Measurements from ENCODE around the gene RNF212. TPM values are rescaled to one million over a fixed set of nuclear protein-coding genes. Genes with fewer than 3 reads are reported as not detected.

RNF212 gene
- total RNA-seq, 1 donor from 2014 or later, result 6.9 TPM

GRCh38 chr4:1028574-1029220 is 84.7 kb downstream of the RNF212 start:
- ATAC-seq, result no peak

GRCh38 chr4:1027915-1028238 is 85.5 kb downstream of the RNF212 start:
- ATAC-seq, result peak; percentile 3
- Histone ChIP-seq H3K27ac (no peak overlapping the region), H3K36me3 (no peaks in the 10 kb centered on the region), H3K27me3 (peaks cover 6% of the 10 kb centered on the region), H3K4me1 (no peaks in the 10 kb centered on the region), H3K4me3 (no peak overlapping the region), H3K9me3 (no peaks in the 10 kb centered on the region)
- TF ChIP-seq CTCF (IDR thresholded peaks at IDR 0.05), result no peak
- no peak for DNase-seq
- intact Hi-C loops (cut with DNase I), result no loop called here

More at GRCh38 chr4:1028574-1029220, 84.7 kb downstream of the RNF212 start:
- H3K27ac ChIP-seq, result no peak overlapping the region
- H3K27me3 ChIP-seq, result peaks cover 6% of the 10 kb centered on the region
- no peak overlapping the region for H3K4me3 ChIP-seq
- no peaks in the 10 kb centered on the region for H3K4me1 ChIP-seq
- no peaks in the 10 kb centered on the region for H3K9me3 ChIP-seq
- intact Hi-C loops (cut with DNase I), result no loop called here
- H3K36me3 ChIP-seq, result no peaks in the 10 kb centered on the region
- TF ChIP-seq CTCF (IDR thresholded peaks at IDR 0.05), result no peak
- no peak for DNase-seq

DNA sequence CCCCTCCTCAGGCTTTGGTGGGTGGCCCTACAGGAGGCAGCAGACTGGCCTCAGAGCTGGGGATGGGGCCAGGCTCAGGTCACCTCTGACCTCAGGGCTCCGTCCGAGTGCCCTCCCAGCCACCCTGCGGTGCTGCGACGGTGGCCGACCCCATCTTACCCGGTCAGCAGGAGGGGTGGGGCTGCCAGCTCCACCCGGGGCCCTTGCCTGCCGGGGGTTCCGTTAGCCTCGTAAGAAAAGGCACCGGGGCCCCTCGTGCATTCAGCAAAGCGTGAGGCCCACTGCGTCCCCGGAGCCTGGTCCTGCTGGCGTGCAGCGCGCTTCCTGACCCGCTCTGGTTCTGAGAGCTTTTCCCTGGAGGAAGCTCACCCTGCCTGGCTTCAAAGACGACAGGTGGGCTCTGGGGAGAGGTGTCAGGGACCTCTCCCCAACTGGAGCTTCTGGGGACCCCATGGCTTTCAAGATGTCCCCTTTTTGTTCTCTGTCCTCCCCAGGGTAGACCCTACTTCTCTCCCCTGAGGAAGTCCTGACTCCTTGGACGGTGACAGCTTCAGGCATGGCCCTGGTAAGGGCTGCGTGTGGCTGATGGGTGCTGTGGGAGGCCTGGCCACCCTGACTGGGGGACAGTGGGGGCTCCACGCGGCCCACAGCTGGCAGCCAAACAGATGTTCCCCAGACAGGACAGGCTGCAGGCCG is 86.0 kb downstream of the RNF212 start:
- Histone ChIP-seq H3K27ac (no peak overlapping the region), H3K9me3 (no peaks in the 10 kb centered on the region), H3K4me3 (no peak overlapping the region), H3K27me3 (peaks cover 4% of the 10 kb centered on the region), H3K36me3 (no peaks in the 10 kb centered on the region), H3K4me1 (no peaks in the 10 kb centered on the region)
- no peak for ATAC-seq
- no peak for DNase-seq
- intact Hi-C loops (cut with DNase I), result no loop called here
- no peak for TF ChIP-seq CTCF (IDR thresholded peaks at IDR 0.05)

DNA sequence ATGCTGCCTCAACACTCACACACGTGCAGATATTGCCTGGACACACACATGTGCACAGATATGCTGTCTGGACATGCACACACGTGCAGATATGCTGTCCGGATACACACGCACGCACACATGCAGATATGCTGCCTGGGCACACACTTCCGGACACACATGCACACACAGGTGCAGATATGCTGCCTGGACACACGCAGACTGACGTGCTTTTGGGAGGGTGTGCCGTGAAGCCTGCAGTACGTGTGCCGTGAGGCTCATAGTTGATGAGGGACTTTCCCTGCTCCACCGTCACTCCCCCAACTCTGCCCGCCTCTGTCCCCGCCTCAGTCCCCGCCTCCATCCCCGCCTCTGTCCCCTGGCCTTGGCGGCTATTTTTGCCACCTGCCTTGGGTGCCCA is 87.2 kb downstream of the RNF212 start:
- peak; percentile 57 for ATAC-seq
- Histone ChIP-seq H3K27me3 (no peaks in the 10 kb centered on the region), H3K36me3 (no peaks in the 10 kb centered on the region), H3K27ac (no peak overlapping the region), H3K4me3 (no peak overlapping the region), H3K9me3 (no peaks in the 10 kb centered on the region), H3K4me1 (no peaks in the 10 kb centered on the region)
- intact Hi-C loops (cut with DNase I), result no loop called here
- DNase-seq, result no peak
- TF ChIP-seq CTCF (IDR thresholded peaks at IDR 0.05), result no peak

- Histone ChIP-seq H3K27me3 (no peaks in the 10 kb centered on the region), H3K27ac (no peak overlapping the region), H3K4me1 (no peaks in the 10 kb centered on the region), H3K9me3 (no peaks in the 10 kb centered on the region), H3K36me3 (no peaks in the 10 kb centered on the region), H3K4me3 (no peak overlapping the region)
- TF ChIP-seq CTCF (IDR thresholded peaks at IDR 0.05), result no peak
- DNase-seq, result no peak
- intact Hi-C loops (cut with DNase I), result no loop called here
- ATAC-seq, result no peak
These were observed 88.3 kb downstream of the RNF212 start for GRCh38 chr4:1024882-1025545.

All from upper lobe of right lung (tissue), 1 donor.